Psoas muscle (tissue), 8 donors: Measurements from ENCODE around the gene CHRDL2. TPM values are rescaled to one million over a fixed set of nuclear protein-coding genes. Genes with fewer than 3 reads are reported as not detected.
A peak's percentile ranks its signal among the peaks of the same experiment; 100 is the strongest.

Experiments
- ATAC-seq, 4 donors: fragments of 200-7000 bp; cut with Tn5 transposase; one replicate each; pipeline ENCODE4 v1.9.1; 2020; ENCODE audit warnings: moderate library complexity in 3 of 4, mild to moderate bottlenecking in 2 of 4
- DNase-seq, 2 donors: peaks; one replicate each; pipeline ENCODE4 v3.0.0-alpha.2; 2020
- H3K27ac ChIP-seq: fragments of 200-600 bp; one replicate; pipeline ENCODE4 v1.8.0; 2022
- H3K27me3 ChIP-seq, 3 donors: fragments of 200-600 bp in 1 of 3; one replicate each; pipeline versions ENCODE4 v1.6.1 to v1.8.0; 2013 to 2022; ENCODE audit warnings: low read length in 2 of 3, mild to moderate bottlenecking in 2 of 3, moderate library complexity in 1 of 3; ENCODE audit not compliant: insufficient read depth in 3 of 3
- H3K36me3 ChIP-seq, 2 donors: fragments of 200-600 bp in 1 of 2; one replicate each; pipeline versions ENCODE4 v1.6.1 to v1.8.0; 2013 to 2022; ENCODE audit warnings: low read depth in 1 of 2, mild to moderate bottlenecking in 1 of 2, moderate library complexity in 1 of 2; ENCODE audit not compliant: insufficient read depth in 1 of 2
- H3K4me1 ChIP-seq: fragments of 200-600 bp; one replicate; pipeline ENCODE4 v1.8.0; 2022
- H3K4me3 ChIP-seq: fragments of 200-600 bp; one replicate; pipeline ENCODE4 v1.8.0; 2022; ENCODE audit warnings: mild to moderate bottlenecking
- H3K9me3 ChIP-seq: fragments of 200-600 bp; one replicate; pipeline ENCODE4 v1.8.0; 2022
- CTCF ChIP-seq: fragments of 200-600 bp; IDR thresholded peaks from one replicate; pipeline ENCODE4 v1.8.0; 2022; ENCODE audit warnings: antibody characterized with exemption
- WGBS, 3 donors: extraction: QIAGEN DNeasy Blood & Tissue Kit; methylation state at CpG; one replicate each; pipeline versions ENCODE4 v1.1.6 to v1.1.7; 2013; 5-methylcytosine and 5-hydroxymethylcytosine counted together
- intact Hi-C, 2 donors: fragments of 100-400 bp; cut with DNase I; formaldehyde crosslinking; loops; one replicate each; pipeline versions ENCODE4 v1.11.0 to v1.14.2; 2022
- polyA plus RNA-seq, 3 donors: library from polyadenylated mRNA; stranded (reverse); fragments of 200-250 nt; gene quantifications; one replicate each; pipeline ENCODE4 v1.2.3, GENCODE V29; 2013
- total RNA-seq, 4 donors: library from RNA; stranded (reverse); fragmentation: NEBNext Ultra II Directional in 2 of 4; extraction: Animal tissue kit (Norgen Biotek cat#: 25700) in 2 of 4; gene quantifications; one replicate each; pipeline versions ENCODE4 v1.2.1 to v1.2.4, GENCODE V29; 2021 to 2023
- donor health status: healthy with polysubstance abuse.
- donor health status: DM: no; HTN: no; CAD: no; lungs with moderate emphysema.
- donor health status: Bipolar disorder and iron deficiency.
- donor health status: healthy.
- donor health status: DM: yes; HTN: yes; CAD: no.
- donor health status: DM: no; HTN: no; CAD: no.
- donor health status: DM: no; HTN: no; CAD: no.
- donor health status: DM: yes; HTN: yes; CAD: no.

Gene CHRDL2
- total and polyA plus RNA-seq, 7 donors, result 0.39 to 14.1 (median 3.1) TPM

- DNase-seq, result peak; percentile 83 to 92
- WGBS, 3 donors, result 8 to 13% (median 11%) methylated on average over 13 of the region's 13 CpGs
- intact Hi-C loops, result loop anchor here (1.0 to 5.0 kb wide), 4 partner anchors 24 to 114 kb away; no protein-coding TSS in a partner anchor
- peak; percentile 98 to 99 (median 98) for ATAC-seq
- Histone ChIP-seq H3K36me3 (no peaks in the 10 kb centered on the region), H3K4me1 (peaks cover 3% of the 10 kb centered on the region), H3K4me3 (no peak overlapping the region), H3K9me3 (no peaks in the 10 kb centered on the region), H3K27ac (peak overlapping the region; percentile 32), H3K27me3 (peaks cover 0 to 19% (median 8%) of the 10 kb centered on the region in 3 donors)
- peak; percentile 93 for TF ChIP-seq CTCF
Observed at GRCh38 chr11:74726547-74727182, 4.6 kb downstream of the CHRDL2 start.

GRCh38 chr11:74725701-74726100, 5.5 kb downstream of the CHRDL2 start:
- Histone ChIP-seq H3K27ac (peak overlapping the region; percentile 32), H3K9me3 (no peaks in the 10 kb centered on the region), H3K4me3 (no peak overlapping the region), H3K27me3 (peaks cover 0 to 12% (median 3%) of the 10 kb centered on the region in 3 donors), H3K36me3 (no peaks in the 10 kb centered on the region), H3K4me1 (peaks cover 9% of the 10 kb centered on the region)
- TF ChIP-seq CTCF, result no peak
- intact Hi-C loops, result loop anchor here (1.0 to 5.0 kb wide), 4 partner anchors 23 to 113 kb away; no protein-coding TSS in a partner anchor
- WGBS, 3 donors, result 54 to 73% (median 54%) methylated on average over 4 of the region's 4 CpGs
- no peak for ATAC-seq
- DNase-seq, result no peak

- H3K36me3 ChIP-seq, result no peaks in the 10 kb centered on the region
- H3K27ac ChIP-seq, result no peak overlapping the region
- H3K27me3 ChIP-seq, result no peaks in the 10 kb centered on the region
- no peak for TF ChIP-seq CTCF
- no peak overlapping the region for H3K4me3 ChIP-seq
- intact Hi-C loops, result no loop called here
- no peaks in the 10 kb centered on the region for H3K9me3 ChIP-seq
- DNase-seq, result no peak
- 69 to 74% (median 73%) methylated on average over 5 of the region's 5 CpGs for WGBS, 3 donors
- no peak for ATAC-seq
- peaks cover 17% of the 10 kb centered on the region for H3K4me1 ChIP-seq
Observed at GRCh38 chr11:74723511-74723910, 7.7 kb downstream of the CHRDL2 start.

- ATAC-seq, result peak in 2 of 4 donors; percentile 18 to 32
- Histone ChIP-seq H3K27ac (peak overlapping the region; percentile 61), H3K27me3 (no peaks in the 10 kb centered on the region), H3K4me1 (peaks cover 17% of the 10 kb centered on the region), H3K9me3 (no peaks in the 10 kb centered on the region), H3K36me3 (no peaks in the 10 kb centered on the region), H3K4me3 (no peak overlapping the region)
- 48 to 74% (median 61%) methylated on average over 3 of the region's 3 CpGs for WGBS, 3 donors
- intact Hi-C loops, result no loop called here
- no peak for DNase-seq
- TF ChIP-seq CTCF, result no peak
Observed at GRCh38 chr11:74721479-74721835, 9.8 kb downstream of the CHRDL2 start.
